HepG2 (cell line): Measurements from ENCODE around the gene USP10. TPM values are rescaled to one million over a fixed set of nuclear protein-coding genes. Genes with fewer than 3 reads are reported as not detected.

ENCODE experiments used
- ATAC-seq: fragments of 200-7000 bp; cut with Tn5 transposase; 3 replicates; pipeline ENCODE4 v1.9.1; 2020; ENCODE audit warnings: mild to moderate bottlenecking, moderate library complexity
- BruUV-seq: library from RNA; stranded (reverse); fragments of 400-500 nt; replicated peaks from 2 replicates; lab custom pipeline; 2021; lab: Mats Ljungman, UMichigan
- CTCF ChIA-PET: fragments of 300-600 bp; formaldehyde crosslinking; extraction: SDS; loops from one replicate; lab custom pipeline; 2021; ENCODE audit warnings: low total read pairs, inconsistent platforms, low intra/inter-chr PET ratio; lab: Yijun Ruan, JAX
- POLR2A ChIA-PET: fragments of 350-600 bp; sonication (Branson Sonifier 250); formaldehyde crosslinking; loops from one replicate; lab custom pipeline; 2020; ENCODE audit warnings: antibody characterized with exemption, inconsistent platforms; lab: Yijun Ruan, JAX
- DNase-seq: peaks from one replicate; pipeline ENCODE4 v3.0.0-alpha.2; 2015; ENCODE audit warnings: low spot score
- FAIRE-seq: peaks from 3 replicates; lab custom pipeline; 2011; peaks lifted over from hg19 to GRCh38; lab: Jason Lieb, UNC
- H2AFZ ChIP-seq: one replicate; pipeline ENCODE4 v1.6.1; 2011; ENCODE audit warnings: low read length, inconsistent platforms
- H3K27ac ChIP-seq: fragments of 300-600 bp; 3 replicates; pipeline ENCODE4 v1.8.0; 2011; ENCODE audit warnings: mixed run types, mild to moderate bottlenecking, mixed read lengths, low read length, inconsistent platforms; ENCODE audit not compliant: insufficient read depth; ENCODE audit errors: extremely low read length
- H3K27me3 ChIP-seq, 2 experiments: fragments of 200-600 bp in 1 of 2; 2 replicates in 1 of 2; 3 replicates in 1 of 2; pipeline versions ENCODE4 v1.6.0 to v1.8.0; 2011; ENCODE audit warnings: low read length in 2 of 2, mild to moderate bottlenecking in 2 of 2, moderate library complexity in 2 of 2, inconsistent platforms in 1 of 2; ENCODE audit not compliant: insufficient read depth in 2 of 2, control insufficient read depth in 1 of 2
- H3K36me3 ChIP-seq, 2 experiments: fragments of 200-600 bp in 1 of 2; replicated peaks in 1 of 2; 2 replicates in 1 of 2; 3 replicates in 1 of 2; pipeline versions ENCODE4 v1.5.1 to v1.8.0; 2011; ENCODE audit warnings: low read length in 2 of 2, inconsistent platforms in 1 of 2; ENCODE audit not compliant: insufficient read depth in 2 of 2, control insufficient read depth in 1 of 2
- H3K4me1 ChIP-seq: 2 replicates; pipeline ENCODE4 v1.5.1; 2012; ENCODE audit warnings: low read length, inconsistent platforms; ENCODE audit not compliant: insufficient read depth
- H3K4me2 ChIP-seq: 2 replicates; pipeline ENCODE4 v1.6.0; 2011; ENCODE audit warnings: low read depth, low read length, inconsistent platforms
- H3K4me3 ChIP-seq, 3 experiments: fragments of 200-600 bp in 1 of 3; sonication (generic), shearing (Covaris generic) in 1 of 3; replicated peaks in 1 of 3; 2 replicates each; pipeline ENCODE4 v1.5.1; 2011 to 2016; ENCODE audit warnings: low read length in 3 of 3, inconsistent platforms in 2 of 3, low read depth in 2 of 3, mild to moderate bottlenecking in 2 of 3, control low read depth in 1 of 3, mixed read lengths in 1 of 3; ENCODE audit not compliant: insufficient read depth in 1 of 3
- H3K79me2 ChIP-seq: one replicate; pipeline ENCODE4 v1.6.1; 2011; ENCODE audit warnings: low read length, inconsistent platforms; ENCODE audit not compliant: insufficient read depth
- H3K9ac ChIP-seq: 2 replicates; pipeline ENCODE4 v1.6.0; 2011; ENCODE audit warnings: mild to moderate bottlenecking, low read depth, low read length, inconsistent platforms; ENCODE audit not compliant: insufficient read depth
- H3K9me3 ChIP-seq: 2 replicates; pipeline ENCODE4 v1.5.1; 2012; ENCODE audit warnings: mild to moderate bottlenecking, low read length
- H4K20me1 ChIP-seq: 2 replicates; pipeline ENCODE4 v1.6.0; 2011; ENCODE audit warnings: inconsistent platforms, mild to moderate bottlenecking, low read length, moderate library complexity; ENCODE audit not compliant: insufficient read depth
- AGO2 ChIP-seq: fragments of 200-400 bp; formaldehyde crosslinking; optimal IDR thresholded peaks from 2 replicates; pipeline ENCODE3; 2017; ENCODE audit warnings: mild to moderate bottlenecking, low read depth, low read length, moderate library complexity
- ETV6 ChIP-seq: sonication (generic); formaldehyde crosslinking; conservative IDR thresholded peaks from 2 replicates; pipeline ENCODE4 v1.4.0; 2020; ENCODE audit warnings: missing genetic modification reagents
- MTF2 ChIP-seq: sonication (generic); formaldehyde crosslinking; IDR thresholded peaks from 2 replicates; pipeline ENCODE4 v1.5.0; 2020; ENCODE audit warnings: missing genetic modification reagents, borderline replicate concordance
- PATZ1 ChIP-seq: sonication (generic); formaldehyde crosslinking; IDR thresholded peaks from 2 replicates; pipeline ENCODE4 v1.4.0; 2020; ENCODE audit warnings: missing genetic modification reagents
- RBFOX2 ChIP-seq: fragments of 200-400 bp; formaldehyde crosslinking; IDR thresholded peaks from 2 replicates; pipeline ENCODE4 v1.6.1; 2017; ENCODE audit warnings: low read depth, mild to moderate bottlenecking, low read length
- ZMYM3 ChIP-seq: sonication (generic); formaldehyde crosslinking; IDR thresholded peaks from 2 replicates; pipeline ENCODE4 v1.5.1; 2020; ENCODE audit warnings: mild to moderate bottlenecking, missing genetic modification reagents
- ZNF276 ChIP-seq: sonication (generic); formaldehyde crosslinking; IDR thresholded peaks from 2 replicates; pipeline ENCODE4 v1.4.0; 2020; ENCODE audit warnings: mild to moderate bottlenecking, low read depth, missing genetic modification reagents
- WGBS: methylation state at CpG from one replicate; pipeline ENCODE4 v1.1.6; 2017; ENCODE audit warnings: low lambda C conversion rate; 5-methylcytosine and 5-hydroxymethylcytosine counted together
- in situ Hi-C: cut with HindIII; loops from 2 replicates; pipeline ENCODE4 v1.10.0; 2017; ENCODE audit warnings: low pct_unique_long_range_greater_than_20kb; ENCODE audit not compliant: extremely low pct_ligation_motif_present
- intact Hi-C: fragments of 100-400 bp; cut with micrococcal nuclease; formaldehyde crosslinking; loops from one replicate; pipeline ENCODE4 v1.10.0; 2022; ENCODE audit not compliant: unreplicated experiment
- polyA plus RNA-seq, 8 experiments: library from polyadenylated mRNA; depleted of rRNA in 3 of 8; stranded (reverse) in 7 of 8; unstranded in 1 of 8; fragments of >200 nt; fragmentation: Illumina TruSeq in 4 of 8; extraction: Trizol in 4 of 8; gene quantifications; 2 replicates each; pipeline versions ENCODE4 v1.2.1 to v1.2.3, GENCODE V29; 2011 to 2016; ENCODE audit warnings: low read depth in 4 of 8, missing spikeins in 1 of 8, mixed read lengths in 1 of 8; ENCODE audit not compliant: insufficient read depth in 1 of 8
- total RNA-seq, 5 experiments: library from RNA; depleted of rRNA; stranded (reverse); fragments of >200 nt; fragmentation: Illumina TruSeq; extraction: Trizol; gene quantifications; 2 replicates each; pipeline ENCODE4 v1.2.3, GENCODE V29; 2016; ENCODE audit warnings: low read depth in 1 of 5

The USP10 gene
- total and polyA plus RNA-seq, 2 of the 13 experiments (the other 11 are each of a cell fraction or from before 2014, with no cell fraction given) = 79.1 to 122 TPM

GRCh38 chr16:84660973-84661372 is 38.8 kb upstream of the USP10 start (continued):
- TF ChIP-seq MTF2 (no peak), PATZ1 (CRISPR knock-in tag) (no peak), ETV6 (CRISPR knock-in tag) (no peak), ZMYM3 (CRISPR knock-in tag) (no peak)

GRCh38 chr16:84661418-84662060 is 38.3 kb upstream of the USP10 start:
- BruUV-seq = no TSS peak
- ATAC-seq = no peak
- Histone ChIP-seq H3K4me1 (no peaks in the 10 kb centered on the region), H3K79me2 (no peaks in the 10 kb centered on the region), H3K36me3 (peaks cover 27 to 73% of the 10 kb centered on the region in 2 experiments), H3K27me3 (no peaks in the 10 kb centered on the region), H3K4me3 (no peak overlapping the region), H3K4me2 (no peak overlapping the region), H3K9ac (no peak overlapping the region), H3K27ac (no peak overlapping the region), H3K9me3 (no peaks in the 10 kb centered on the region), H2AFZ (no peak overlapping the region), H4K20me1 (no peaks in the 10 kb centered on the region)
- in situ Hi-C loops = no loop called here
- TF ChIP-seq RBFOX2 = peak; percentile 34; the same call in 1 of the 2 replicates
- no peak for TF ChIP-seq ZNF276 (CRISPR knock-in tag)
- TF ChIP-seq AGO2 = peak; percentile 60
- 96% methylated on average over 51 of the region's 51 CpGs for WGBS
- CTCF ChIA-PET = no interaction called here
- intact Hi-C loops = no loop called here
- FAIRE-seq = no peak
- POLR2A ChIA-PET = no interaction called here
- DNase-seq = no peak
